AG04449 (cell line): ENCODE results near the gene SLC12A8.

Experiments used
- CTCF ChIA-PET: fragments of 350-600 bp; formaldehyde crosslinking; extraction: SDS; loops from one replicate; lab custom pipeline; 2021; ENCODE audit warnings: antibody characterized with exemption; lab: Yijun Ruan, JAX
- POLR2A ChIA-PET: fragments of 400-600, 350-600 bp; formaldehyde crosslinking; extraction: SDS; loops from one replicate; lab custom pipeline; 2020; ENCODE audit warnings: antibody characterized with exemption, inconsistent platforms; lab: Yijun Ruan, JAX
- DNase-seq: peaks from one replicate; pipeline ENCODE4 v3.0.0-alpha.2; 2010; ENCODE audit warnings: low read depth, low spot score
- H3K4me3 ChIP-seq: 2 replicates; pipeline ENCODE4 v1.5.1; 2011; ENCODE audit warnings: low read depth, mild to moderate bottlenecking, control low read depth, low read length
- TF ChIP-seq, protein P1 (sequence below): IDR thresholded peaks from one replicate; pipeline ENCODE4 v1.5.1; 2011; ENCODE audit warnings: mild to moderate bottlenecking, moderate library complexity, low read length, control low read depth, inconsistent platforms; ENCODE audit not compliant: insufficient read depth; ENCODE audit errors: missing control alignments

SLC12A8 gene

DNA sequence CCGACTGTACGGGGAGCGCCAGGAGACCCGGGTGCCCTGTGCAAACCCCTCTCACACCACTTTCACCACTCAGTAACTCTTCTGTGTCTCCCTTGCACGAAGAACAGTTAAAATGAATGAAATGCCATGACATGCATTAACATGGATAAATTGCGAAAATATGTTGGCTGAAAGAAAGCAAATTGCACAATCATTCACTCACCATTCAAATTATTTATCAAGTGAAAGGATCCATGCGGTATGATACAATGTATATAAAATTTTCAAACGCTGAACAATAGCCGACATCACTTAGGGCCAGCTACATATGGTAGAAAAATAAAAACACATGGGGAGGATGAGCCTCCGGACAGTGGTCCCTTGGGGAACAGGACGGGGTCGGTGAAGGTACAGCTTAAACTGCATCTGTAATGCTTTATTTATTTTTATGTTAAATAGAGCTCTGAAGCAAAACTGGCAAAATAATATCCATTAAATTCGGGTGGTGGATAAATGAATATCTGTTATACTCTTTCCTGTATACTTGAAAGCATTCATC is 45.9 kb downstream of the SLC12A8 start:
- H3K4me3 ChIP-seq, result no peak overlapping the region
- ChIA-PET CTCF (interaction anchor here (1.0 to 2.5 kb wide), 5 partner anchors 10 to 239 kb away, joined by 3 to 7 read pairs (median 6); no protein-coding TSS in a partner anchor), POLR2A (no interaction called here)
- TF ChIP-seq, protein P1, sequence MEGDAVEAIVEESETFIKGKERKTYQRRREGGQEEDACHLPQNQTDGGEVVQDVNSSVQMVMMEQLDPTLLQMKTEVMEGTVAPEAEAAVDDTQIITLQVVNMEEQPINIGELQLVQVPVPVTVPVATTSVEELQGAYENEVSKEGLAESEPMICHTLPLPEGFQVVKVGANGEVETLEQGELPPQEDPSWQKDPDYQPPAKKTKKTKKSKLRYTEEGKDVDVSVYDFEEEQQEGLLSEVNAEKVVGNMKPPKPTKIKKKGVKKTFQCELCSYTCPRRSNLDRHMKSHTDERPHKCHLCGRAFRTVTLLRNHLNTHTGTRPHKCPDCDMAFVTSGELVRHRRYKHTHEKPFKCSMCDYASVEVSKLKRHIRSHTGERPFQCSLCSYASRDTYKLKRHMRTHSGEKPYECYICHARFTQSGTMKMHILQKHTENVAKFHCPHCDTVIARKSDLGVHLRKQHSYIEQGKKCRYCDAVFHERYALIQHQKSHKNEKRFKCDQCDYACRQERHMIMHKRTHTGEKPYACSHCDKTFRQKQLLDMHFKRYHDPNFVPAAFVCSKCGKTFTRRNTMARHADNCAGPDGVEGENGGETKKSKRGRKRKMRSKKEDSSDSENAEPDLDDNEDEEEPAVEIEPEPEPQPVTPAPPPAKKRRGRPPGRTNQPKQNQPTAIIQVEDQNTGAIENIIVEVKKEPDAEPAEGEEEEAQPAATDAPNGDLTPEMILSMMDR, result no peak
- no peak for DNase-seq

DNA sequence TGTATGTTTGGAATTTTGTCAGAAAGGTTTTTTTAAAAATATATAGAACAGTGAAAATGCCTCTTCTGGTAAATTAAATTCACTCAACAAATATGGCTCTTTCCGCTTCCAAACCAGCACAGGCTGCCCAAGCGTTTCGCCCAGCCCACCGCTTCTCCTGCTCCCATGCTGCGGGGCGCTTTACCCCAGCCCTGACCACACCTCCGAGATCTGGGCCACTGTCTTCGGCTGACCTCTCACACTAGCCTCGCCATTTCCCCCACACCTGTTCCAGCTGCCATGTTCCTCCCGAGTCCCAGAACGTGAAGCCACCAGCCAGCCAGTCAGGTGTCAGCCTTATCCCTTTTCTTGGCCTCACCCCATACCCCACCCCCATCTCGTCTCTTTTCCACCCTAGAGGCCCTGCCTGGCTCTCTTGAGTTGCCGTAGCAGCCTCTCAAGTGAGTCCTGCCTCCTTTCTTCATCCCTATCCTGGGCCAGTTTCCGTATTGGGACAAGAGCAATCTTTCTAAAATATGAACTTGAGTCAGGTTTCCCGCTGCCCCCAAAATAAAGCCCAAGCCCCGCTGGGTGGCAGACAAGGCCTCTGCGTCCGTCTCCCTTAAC is 46.5 kb downstream of the SLC12A8 start:
- no peak overlapping the region for H3K4me3 ChIP-seq
- DNase-seq, result no peak
- ChIA-PET POLR2A (no interaction called here), CTCF (interaction anchor here (1.0 to 3.2 kb wide), 9 partner anchors 9 to 274 kb away, joined by 3 to 12 read pairs (median 5); no protein-coding TSS in a partner anchor)
- TF ChIP-seq, protein P1, result no peak

- ChIA-PET CTCF (interaction anchor here (0.6 to 3.2 kb wide), 11 partner anchors 11 to 275 kb away, joined by 3 to 12 read pairs (median 4); no protein-coding TSS in a partner anchor), POLR2A (no interaction called here)
- TF ChIP-seq, protein P1, result peak; percentile 72
- H3K4me3 ChIP-seq, result no peak overlapping the region
- DNase-seq, result no peak
Observed at GRCh38 chr3:125165189-125165947, 47.2 kb downstream of the SLC12A8 start.

DNA sequence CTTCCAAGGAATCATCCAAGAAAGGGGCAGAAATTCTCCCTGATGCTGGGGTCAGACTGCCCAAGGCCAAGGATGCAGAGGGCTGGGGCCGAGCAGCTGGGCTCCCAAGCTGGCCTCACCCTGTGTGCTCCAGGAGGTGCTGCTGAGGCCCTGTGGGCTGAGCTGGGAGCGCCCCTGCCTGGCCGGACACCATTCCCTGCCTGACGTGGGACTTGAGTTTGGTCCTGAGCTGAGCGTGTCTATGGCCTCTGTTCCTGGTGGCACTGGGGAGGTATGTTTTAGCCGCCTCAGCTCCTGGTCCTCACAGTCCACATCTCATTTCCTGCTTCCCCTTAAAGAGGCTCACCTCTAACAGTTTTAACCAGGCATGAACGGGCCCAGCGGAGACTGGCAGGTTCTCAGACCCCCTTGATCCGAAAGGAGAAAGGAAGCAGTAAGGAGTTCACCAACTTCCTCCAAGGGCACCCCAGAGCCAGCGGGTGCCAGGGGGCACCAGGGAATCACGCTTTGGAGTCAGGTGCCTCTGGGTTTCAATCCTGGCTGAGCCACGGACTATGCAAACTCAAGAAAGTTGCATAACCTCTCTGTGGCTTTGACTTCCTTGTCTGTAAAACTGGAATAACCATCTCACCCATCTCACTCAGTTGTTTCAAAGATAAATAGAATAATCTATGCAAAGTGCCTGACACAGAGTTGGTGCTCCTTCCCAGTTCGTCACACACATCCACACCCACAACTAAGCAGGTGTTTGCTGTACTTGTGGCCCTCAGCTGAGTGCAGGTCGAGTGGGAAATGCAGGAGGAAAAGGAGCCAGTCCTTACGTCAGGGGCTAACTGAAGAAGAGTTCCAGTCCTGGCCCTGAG is 48.6 kb downstream of the SLC12A8 start:
- CTCF ChIA-PET, result interaction anchor here (0.9 to 3.2 kb wide), 10 partner anchors 9 to 422 kb away, joined by 3 to 12 read pairs (median 4); no protein-coding TSS in a partner anchor
- no peak overlapping the region for H3K4me3 ChIP-seq
- TF ChIP-seq, protein P1, result peak; percentile 29
- POLR2A ChIA-PET, result interaction anchor here (0.6 kb wide), 1 partner anchor 354 kb away, joined by 3 read pairs; no protein-coding TSS in a partner anchor
- no peak for DNase-seq

GRCh38 chr3:125161607-125162219 is 50.8 kb downstream of the SLC12A8 start:
- TF ChIP-seq, protein P1, result no peak
- DNase-seq, result no peak
- CTCF ChIA-PET, result interaction anchor here (1.0 to 1.3 kb wide), 3 partner anchors 9 to 12 kb away, joined by 3 read pairs; no protein-coding TSS in a partner anchor
- H3K4me3 ChIP-seq, result no peak overlapping the region
- POLR2A ChIA-PET, result interaction anchor here (0.5 kb wide), 1 partner anchor 352 kb away, joined by 3 read pairs; no protein-coding TSS in a partner anchor
